ENCODE measurements around the gene KLHL36. TPM values are rescaled to one million over a fixed set of nuclear protein-coding genes. Genes with fewer than 3 reads are reported as not detected.
"Not testable (repeated sequence)": the region's sequence is repeated elsewhere in the genome, so short reads cannot be mapped to it uniquely, and the experiment has no call there.

KLHL36 gene
- total RNA-seq, 1 donor from 2014 or later: 26.2 TPM

DNA sequence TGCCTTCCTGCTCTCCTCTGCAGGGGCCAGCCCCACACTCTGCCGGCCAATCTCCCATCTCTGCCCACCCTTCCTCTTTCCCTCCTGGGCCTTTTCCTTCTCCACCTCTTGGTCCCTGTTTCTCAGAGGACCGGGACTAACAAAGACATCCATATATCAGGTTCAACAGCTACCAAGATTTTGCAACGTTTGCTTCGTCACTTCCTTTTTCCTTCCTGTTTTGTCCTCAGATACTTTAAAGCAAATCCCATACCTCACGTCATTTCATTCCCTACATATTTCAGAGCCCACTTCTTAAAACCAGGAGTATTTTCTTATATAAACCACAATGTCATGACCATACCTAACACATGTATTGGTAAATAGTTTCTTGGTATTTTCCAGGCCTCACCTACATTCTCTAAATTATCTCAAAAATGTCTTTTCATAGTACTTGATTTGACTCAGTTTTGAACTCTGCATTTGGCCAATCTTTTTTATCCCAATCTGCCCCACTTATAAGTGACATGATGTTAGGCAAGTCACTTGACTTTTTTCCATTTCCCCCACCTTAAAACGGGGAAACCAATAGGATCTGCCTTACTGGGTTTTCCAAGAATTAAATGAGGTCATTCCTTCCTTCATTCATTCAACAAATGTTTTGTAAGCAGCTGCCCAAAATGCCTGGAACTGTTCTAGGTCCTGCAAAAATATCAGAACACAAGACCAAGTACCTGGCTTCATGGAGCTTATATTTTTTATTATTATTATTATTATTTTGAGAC is 44.3 kb downstream of the KLHL36 start:
- Mint-ChIP-seq H3K4me1 (peaks cover 8% of the 10 kb centered on the region), H3K27me3 (ENCODE audit: low read depth) (no peaks in the 10 kb centered on the region), H3K36me3 (ENCODE audit: low read depth) (no peaks in the 10 kb centered on the region), H3K27ac (ENCODE audit: unreplicated experiment) (no peak overlapping the region), H3K9me3 (peaks cover 7% of the 10 kb centered on the region), H3K4me3 (no peak overlapping the region)
- no peak for DNase-seq (ENCODE audit: low read depth, low spot score)
- TF ChIP-seq, protein P1, sequence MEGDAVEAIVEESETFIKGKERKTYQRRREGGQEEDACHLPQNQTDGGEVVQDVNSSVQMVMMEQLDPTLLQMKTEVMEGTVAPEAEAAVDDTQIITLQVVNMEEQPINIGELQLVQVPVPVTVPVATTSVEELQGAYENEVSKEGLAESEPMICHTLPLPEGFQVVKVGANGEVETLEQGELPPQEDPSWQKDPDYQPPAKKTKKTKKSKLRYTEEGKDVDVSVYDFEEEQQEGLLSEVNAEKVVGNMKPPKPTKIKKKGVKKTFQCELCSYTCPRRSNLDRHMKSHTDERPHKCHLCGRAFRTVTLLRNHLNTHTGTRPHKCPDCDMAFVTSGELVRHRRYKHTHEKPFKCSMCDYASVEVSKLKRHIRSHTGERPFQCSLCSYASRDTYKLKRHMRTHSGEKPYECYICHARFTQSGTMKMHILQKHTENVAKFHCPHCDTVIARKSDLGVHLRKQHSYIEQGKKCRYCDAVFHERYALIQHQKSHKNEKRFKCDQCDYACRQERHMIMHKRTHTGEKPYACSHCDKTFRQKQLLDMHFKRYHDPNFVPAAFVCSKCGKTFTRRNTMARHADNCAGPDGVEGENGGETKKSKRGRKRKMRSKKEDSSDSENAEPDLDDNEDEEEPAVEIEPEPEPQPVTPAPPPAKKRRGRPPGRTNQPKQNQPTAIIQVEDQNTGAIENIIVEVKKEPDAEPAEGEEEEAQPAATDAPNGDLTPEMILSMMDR (conservative IDR thresholded peaks at IDR 0.05): no peak

DNA sequence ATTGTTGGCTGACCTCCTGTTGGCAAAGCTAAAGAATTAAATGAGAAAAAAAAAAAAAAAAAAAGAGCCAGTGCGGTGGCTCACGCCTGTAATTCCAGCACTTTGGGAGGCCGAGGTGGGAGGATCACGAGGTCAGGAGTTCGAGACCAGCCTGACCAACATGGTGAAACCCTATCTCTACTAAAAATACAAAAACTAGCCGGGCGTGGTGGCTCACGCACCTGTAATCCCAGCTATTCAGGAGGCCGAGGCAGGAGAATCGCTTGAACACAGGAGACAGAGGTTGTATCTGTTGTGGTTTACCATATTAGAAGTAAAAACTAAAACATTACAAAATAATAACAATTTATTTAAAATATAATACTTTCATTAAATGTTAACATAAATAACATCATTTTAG is 45.6 kb downstream of the KLHL36 start:
- H3K4me1 Mint-ChIP-seq; H3K9me3 Mint-ChIP-seq; H3K27me3 Mint-ChIP-seq (ENCODE audit: low read depth); H3K4me3 Mint-ChIP-seq; H3K27ac Mint-ChIP-seq (ENCODE audit: unreplicated experiment); DNase-seq (ENCODE audit: low read depth, low spot score); H3K36me3 Mint-ChIP-seq (ENCODE audit: low read depth): not testable (repeated sequence)

DNA sequence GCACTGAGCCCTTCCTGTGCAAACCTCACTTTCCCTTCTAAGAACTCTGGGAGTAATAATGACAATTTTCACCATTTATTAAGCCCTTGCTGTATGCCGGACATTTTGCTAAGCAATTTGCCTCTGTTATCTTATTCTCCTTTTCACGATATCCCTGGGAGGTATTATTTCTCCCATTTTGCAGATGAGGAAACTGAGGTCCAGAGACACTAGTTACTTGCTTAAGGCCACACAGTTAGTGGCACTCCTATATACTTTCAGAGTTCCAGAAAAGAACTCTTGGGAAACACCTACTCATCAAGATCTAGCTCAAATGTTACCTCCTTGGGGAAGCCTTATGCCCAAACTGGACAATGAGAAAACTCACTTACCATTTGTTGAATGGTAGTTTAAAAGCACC is 46.7 kb downstream of the KLHL36 start:
- no peak for DNase-seq (ENCODE audit: low read depth, low spot score)
- Mint-ChIP-seq H3K4me1 (peaks cover 11% of the 10 kb centered on the region), H3K4me3 (no peak overlapping the region), H3K36me3 (ENCODE audit: low read depth) (no peaks in the 10 kb centered on the region), H3K27ac (ENCODE audit: unreplicated experiment) (no peak overlapping the region), H3K27me3 (ENCODE audit: low read depth) (no peaks in the 10 kb centered on the region), H3K9me3 (peaks cover 4% of the 10 kb centered on the region)
- TF ChIP-seq, protein P1 (conservative IDR thresholded peaks at IDR 0.05): no peak

DNA sequence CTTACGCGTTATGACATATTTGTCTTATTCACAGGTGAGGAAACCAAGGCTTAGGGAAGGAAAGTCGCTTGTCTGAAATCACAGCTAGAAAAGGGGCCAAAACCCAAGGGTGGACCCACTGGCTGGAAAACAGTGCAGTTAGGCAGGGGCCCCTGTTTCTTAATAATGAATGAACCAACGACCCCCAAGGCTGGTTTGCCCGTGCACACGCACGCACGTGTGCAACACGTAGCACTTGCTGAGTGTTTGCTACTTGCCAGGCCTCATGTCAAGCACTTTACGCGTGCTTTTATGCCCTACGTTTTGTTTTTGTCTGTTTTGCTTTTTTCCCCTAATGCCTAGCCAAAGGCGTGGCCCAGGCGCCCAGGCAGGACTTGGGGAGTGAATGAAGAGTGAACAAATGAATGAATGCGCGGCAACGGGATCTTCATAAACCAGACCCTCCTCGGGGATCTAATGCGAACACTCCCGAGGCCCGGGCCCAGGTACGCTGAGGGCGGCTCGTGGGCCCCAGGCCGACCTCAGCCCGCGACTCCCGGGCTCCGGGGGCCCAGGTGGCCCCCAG is 50.9 kb downstream of the KLHL36 start:
- TF ChIP-seq, protein P1 (conservative IDR thresholded peaks at IDR 0.05): no peak
- H3K27me3 Mint-ChIP-seq (ENCODE audit: low read depth): no peaks in the 10 kb centered on the region
- H3K9me3 Mint-ChIP-seq: no peaks in the 10 kb centered on the region
- H3K27ac Mint-ChIP-seq (ENCODE audit: unreplicated experiment): peak overlapping the region; percentile 86
- peaks cover 39% of the 10 kb centered on the region for H3K4me1 Mint-ChIP-seq
- H3K4me3 Mint-ChIP-seq: peak overlapping the region; percentile 92
- DNase-seq (ENCODE audit: low read depth, low spot score): no peak
- no peaks in the 10 kb centered on the region for H3K36me3 Mint-ChIP-seq (ENCODE audit: low read depth)

DNA sequence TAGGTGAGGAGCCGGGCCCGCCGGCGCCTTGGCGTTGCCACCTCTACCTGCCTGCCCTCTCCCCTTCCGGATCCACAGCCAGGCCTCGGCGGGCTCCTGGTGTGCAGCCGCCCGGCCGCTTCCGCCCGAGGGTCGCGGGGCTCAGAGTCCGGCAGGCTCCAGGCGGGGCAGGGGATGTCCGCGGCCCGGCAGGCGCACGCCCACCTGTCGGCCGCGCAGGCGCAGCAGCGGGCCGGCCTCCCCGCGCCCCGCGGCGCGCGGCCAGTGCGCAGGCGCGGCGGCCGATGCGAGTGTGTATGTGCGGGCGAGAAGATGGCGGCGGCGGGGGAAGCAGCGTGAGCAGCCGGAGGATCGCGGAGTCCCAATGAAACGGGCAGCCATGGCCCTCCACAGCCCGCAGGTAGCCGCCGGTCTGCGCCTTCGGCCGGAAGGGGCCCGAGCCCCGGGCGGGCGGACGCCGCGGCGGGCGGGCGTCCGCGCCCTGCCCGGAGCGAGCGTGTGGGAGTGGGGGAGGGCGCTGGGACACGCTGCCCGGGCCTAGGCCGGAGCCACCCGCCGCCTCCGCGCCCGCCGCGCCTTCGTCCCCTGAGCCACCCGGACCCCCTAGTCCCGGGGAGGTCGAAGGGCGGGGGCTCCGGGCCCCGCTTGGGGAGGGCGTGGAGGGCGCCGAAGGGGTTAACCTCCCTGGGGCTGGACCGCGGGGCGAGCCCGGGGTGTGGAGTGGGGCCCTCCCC is 51.6 kb downstream of the KLHL36 start, which contains the start of gene USP10:
Gene USP10, plus strand, starts transcription at position 289 of the 734 bp plus-strand sequence. Its CDS starts 91 bp downstream, at position 380.
- H3K36me3 Mint-ChIP-seq (ENCODE audit: low read depth): no peaks in the 10 kb centered on the region
- TF ChIP-seq, protein P1 (conservative IDR thresholded peaks at IDR 0.05): no peak
- no peaks in the 10 kb centered on the region for H3K9me3 Mint-ChIP-seq
- DNase-seq (ENCODE audit: low read depth, low spot score): peak; percentile 74
- H3K4me1 Mint-ChIP-seq: peaks cover 44% of the 10 kb centered on the region
- H3K27me3 Mint-ChIP-seq (ENCODE audit: low read depth): no peaks in the 10 kb centered on the region
- H3K4me3 Mint-ChIP-seq: peak within 1 kb of the TSS; percentile 98
- H3K27ac Mint-ChIP-seq (ENCODE audit: unreplicated experiment): peak within 1 kb of the TSS; percentile 89

Data from neural crest cell (in vitro differentiated cells).